ENCODE results near the gene NT5C3A.

DNA sequence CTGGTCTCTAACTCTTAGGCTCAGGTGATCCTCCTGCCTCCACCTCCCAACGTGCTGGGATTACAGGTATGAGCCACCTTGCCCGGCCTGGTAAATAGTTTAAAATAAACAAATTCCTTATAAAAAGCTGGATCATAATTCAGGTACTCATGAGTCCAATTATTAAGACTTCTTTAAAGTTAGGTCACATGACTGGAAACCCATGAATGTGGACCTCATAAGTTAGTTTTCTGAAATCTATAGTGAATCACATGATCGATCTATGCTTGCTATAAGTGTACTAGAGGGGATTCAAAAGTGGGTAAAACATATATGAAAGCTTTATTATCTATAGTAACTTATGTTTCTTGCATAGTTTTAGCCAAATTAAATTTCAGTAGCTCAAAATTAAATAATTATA is 14.3 kb downstream of the NT5C3A start:
- TF ChIP-seq POLR2A (IDR thresholded peaks at IDR 0.05) = no peak
- TF ChIP-seq, protein P1, sequence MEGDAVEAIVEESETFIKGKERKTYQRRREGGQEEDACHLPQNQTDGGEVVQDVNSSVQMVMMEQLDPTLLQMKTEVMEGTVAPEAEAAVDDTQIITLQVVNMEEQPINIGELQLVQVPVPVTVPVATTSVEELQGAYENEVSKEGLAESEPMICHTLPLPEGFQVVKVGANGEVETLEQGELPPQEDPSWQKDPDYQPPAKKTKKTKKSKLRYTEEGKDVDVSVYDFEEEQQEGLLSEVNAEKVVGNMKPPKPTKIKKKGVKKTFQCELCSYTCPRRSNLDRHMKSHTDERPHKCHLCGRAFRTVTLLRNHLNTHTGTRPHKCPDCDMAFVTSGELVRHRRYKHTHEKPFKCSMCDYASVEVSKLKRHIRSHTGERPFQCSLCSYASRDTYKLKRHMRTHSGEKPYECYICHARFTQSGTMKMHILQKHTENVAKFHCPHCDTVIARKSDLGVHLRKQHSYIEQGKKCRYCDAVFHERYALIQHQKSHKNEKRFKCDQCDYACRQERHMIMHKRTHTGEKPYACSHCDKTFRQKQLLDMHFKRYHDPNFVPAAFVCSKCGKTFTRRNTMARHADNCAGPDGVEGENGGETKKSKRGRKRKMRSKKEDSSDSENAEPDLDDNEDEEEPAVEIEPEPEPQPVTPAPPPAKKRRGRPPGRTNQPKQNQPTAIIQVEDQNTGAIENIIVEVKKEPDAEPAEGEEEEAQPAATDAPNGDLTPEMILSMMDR (IDR thresholded peaks at IDR 0.05 in 4 of 5, conservative IDR thresholded peaks at IDR 0.05 in 1 of 5) = no peak

Data from gastrocnemius medialis (tissue), 4 donors.